HCT116 (cell line): ENCODE data around the gene SLCO2A1. TPM values are rescaled to one million over a fixed set of nuclear protein-coding genes. Genes with fewer than 3 reads are reported as not detected.

Experiments used
- ATAC-seq: fragments of 200-7000 bp; cut with Tn5 transposase; 2 replicates; pipeline ENCODE4 v1.9.1; 2020; ENCODE audit warnings: mild to moderate bottlenecking, moderate library complexity
- BruUV-seq: library from RNA; stranded (reverse); fragments of 400-500 nt; replicated peaks from 2 replicates; lab custom pipeline; 2021; lab: Mats Ljungman, UMichigan
- CTCF ChIA-PET: fragments of 300-600 bp; sonication (Branson Sonifier 250); formaldehyde crosslinking; loops from one replicate; lab custom pipeline; 2021; ENCODE audit warnings: antibody characterized with exemption; lab: Charles Lee
- POLR2A ChIA-PET: fragments of 300-600, 350-600 bp; sonication (Branson Sonifier 250); formaldehyde crosslinking; loops from one replicate; lab custom pipeline; 2021; ENCODE audit warnings: antibody characterized with exemption; lab: Charles Lee
- RAD21 ChIA-PET, 2 experiments: fragments of 300-600 bp; sonication (Branson Sonifier 250); formaldehyde crosslinking; loops; one replicate each; lab custom pipeline; 2023; ENCODE audit warnings: low total read pairs in 2 of 2; ENCODE audit not compliant: uncharacterized antibody in 2 of 2, unreplicated experiment in 2 of 2, low non-redundant PET in 1 of 2; lab: Charles Lee
- DNase-seq: peaks from one replicate; pipeline ENCODE4 v3.0.0-alpha.2; 2010; ENCODE audit warnings: low read depth, low spot score
- H2AFZ ChIP-seq: fragments of 200-600 bp; shearing (Covaris generic), sonication (generic); 2 replicates; pipeline ENCODE4 v1.6.1; 2017; ENCODE audit warnings: low read depth, mixed run types, mixed read lengths, antibody characterized with exemption, low read length; ENCODE audit not compliant: poor library complexity, severe bottlenecking
- H3K27ac ChIP-seq: 2 replicates; pipeline ENCODE4 v1.5.1; 2012; ENCODE audit warnings: low read depth, low read length
- H3K27me3 ChIP-seq: fragments of 200-600 bp; sonication (generic); 2 replicates; pipeline ENCODE4 v1.6.1; 2016; ENCODE audit warnings: mixed run types, low read length, mixed read lengths; ENCODE audit not compliant: insufficient read depth
- H3K36me3 ChIP-seq, 2 experiments: fragments of 200-500 bp in 1 of 2; fragments of 200-600 bp in 1 of 2; sonication (Bioruptor generic) in 1 of 2; sonication (generic) in 1 of 2; 2 replicates each; pipeline versions ENCODE4 v1.5.1 to v1.6.1; 2014 to 2016; ENCODE audit warnings: low read length in 2 of 2, inconsistent platforms in 1 of 2, mixed read lengths in 1 of 2, mixed run types in 1 of 2; ENCODE audit not compliant: insufficient read depth in 2 of 2, control insufficient read depth in 1 of 2
- H3K4me1 ChIP-seq, 2 experiments: fragments of 200-600 bp in 1 of 2; sonication (generic) in 1 of 2; 2 replicates each; pipeline versions ENCODE4 v1.5.1 to v1.6.1; 2012 to 2017; ENCODE audit warnings: low read length in 2 of 2, inconsistent platforms in 1 of 2, mild to moderate bottlenecking in 1 of 2, mixed read lengths in 1 of 2, mixed run types in 1 of 2, moderate library complexity in 1 of 2; ENCODE audit not compliant: insufficient read depth in 2 of 2, control insufficient read depth in 1 of 2
- H3K4me2 ChIP-seq: fragments of 200-600 bp; sonication (generic); 2 replicates; pipeline ENCODE4 v1.6.1; 2017; ENCODE audit warnings: mixed run types, low read length, mixed read lengths
- H3K4me3 ChIP-seq, 2 experiments: fragments of 200-600 bp in 1 of 2; sonication (generic) in 1 of 2; replicated peaks in 1 of 2; 2 replicates each; pipeline ENCODE4 v1.5.1; 2011 to 2016; ENCODE audit warnings: low read length in 2 of 2, control low read depth in 1 of 2, low read depth in 1 of 2, mild to moderate bottlenecking in 1 of 2, mixed read lengths in 1 of 2, mixed run types in 1 of 2
- H3K79me2 ChIP-seq: fragments of 200-600 bp; sonication (generic); 2 replicates; pipeline ENCODE4 v1.6.1; 2017; ENCODE audit warnings: mild to moderate bottlenecking, mixed run types, low read length, moderate library complexity, mixed read lengths; ENCODE audit not compliant: insufficient read depth
- H3K9ac ChIP-seq: fragments of 200-600 bp; sonication (generic); 2 replicates; pipeline ENCODE4 v1.6.1; 2016; ENCODE audit warnings: low read length, mixed read lengths
- H3K9me2 ChIP-seq: fragments of 200-600 bp; sonication (generic), shearing (Covaris generic); 2 replicates; pipeline ENCODE4 v1.6.1; 2017; ENCODE audit warnings: mixed run types, mild to moderate bottlenecking, moderate library complexity; ENCODE audit not compliant: insufficient read depth
- H3K9me3 ChIP-seq, 2 experiments: fragments of 200-500 bp in 1 of 2; fragments of 200-600 bp in 1 of 2; sonication (Bioruptor generic) in 1 of 2; sonication (generic) in 1 of 2; 2 replicates each; pipeline ENCODE4 v1.6.1; 2014 to 2017; ENCODE audit warnings: low read length in 2 of 2, mixed read lengths in 2 of 2, inconsistent platforms in 1 of 2, low read depth in 1 of 2, mild to moderate bottlenecking in 1 of 2, mixed run types in 1 of 2, moderate library complexity in 1 of 2; ENCODE audit not compliant: control insufficient read depth in 1 of 2, insufficient read depth in 1 of 2
- H4K20me1 ChIP-seq: fragments of 200-600 bp; sonication (generic), shearing (Covaris generic); 2 replicates; pipeline ENCODE4 v1.6.1; 2017; ENCODE audit warnings: mixed run types, mild to moderate bottlenecking, moderate library complexity; ENCODE audit not compliant: insufficient read depth
- CBX3 ChIP-seq: IDR thresholded peaks from 2 replicates; pipeline ENCODE4 v1.6.1; 2012; ENCODE audit warnings: low read depth
- CEBPB ChIP-seq: IDR thresholded peaks from 2 replicates; pipeline ENCODE4 v1.6.1; 2012; ENCODE audit warnings: low read depth
- EGR1 ChIP-seq: IDR thresholded peaks from 2 replicates; pipeline ENCODE4 v1.6.1; 2012; ENCODE audit warnings: low read depth
- EZH2 ChIP-seq: fragments of 200-600 bp; sonication (generic); IDR thresholded peaks from 2 replicates; pipeline ENCODE4 v1.6.1; 2017; ENCODE audit warnings: antibody characterized with exemption, mixed run types
- EZH2phosphoT487 ChIP-seq: fragments of 200-600 bp; IDR thresholded peaks from 2 replicates; pipeline ENCODE4 v1.6.1; 2018; ENCODE audit warnings: antibody characterized with exemption, borderline replicate concordance
- FOSL1 ChIP-seq: IDR thresholded peaks from 2 replicates; pipeline ENCODE4 v1.6.1; 2012; ENCODE audit warnings: low read depth
- JUND ChIP-seq: IDR thresholded peaks from 2 replicates; pipeline ENCODE4 v1.6.1; 2012
- MAX ChIP-seq: IDR thresholded peaks from 2 replicates; pipeline ENCODE4 v1.6.1; 2012
- POLR2A ChIP-seq: IDR thresholded peaks from 2 replicates; pipeline ENCODE4 v1.7.0; 2011; ENCODE audit warnings: borderline replicate concordance; ENCODE audit not compliant: insufficient read depth, insufficient read length; ENCODE audit errors: extremely low read depth
- REST ChIP-seq: IDR thresholded peaks from 2 replicates; pipeline ENCODE4 v1.6.1; 2012; ENCODE audit warnings: low read depth
- SP1 ChIP-seq: IDR thresholded peaks from 2 replicates; pipeline ENCODE4 v1.6.1; 2012; ENCODE audit warnings: low read depth
- SRF ChIP-seq: IDR thresholded peaks from 2 replicates; pipeline ENCODE4 v1.6.1; 2012; ENCODE audit warnings: low read depth
- ZFX ChIP-seq: fragments of 450-650 bp; IDR thresholded peaks from 2 replicates; pipeline ENCODE4 v1.6.1; 2017
- ZNF274 ChIP-seq: fragments of 200-500 bp; sonication (Bioruptor generic); IDR thresholded peaks from 2 replicates; pipeline ENCODE4 v1.6.1; 2014; ENCODE audit warnings: mild to moderate bottlenecking, low read depth, low read length, inconsistent platforms
- intact Hi-C: fragments of 100-400 bp; cut with micrococcal nuclease; formaldehyde crosslinking; loops from 2 replicates; pipeline ENCODE4 v1.10.0; 2022
- total RNA-seq: library from RNA; stranded (reverse); gene quantifications from one replicate; pipeline ENCODE4 v1.2.1, GENCODE V29; 2021; ENCODE audit not compliant: unreplicated experiment
- TF ChIP-seq, protein P1 (sequence below): IDR thresholded peaks from 2 replicates; pipeline ENCODE4 v1.6.1; 2012

SLCO2A1 gene
- total RNA-seq, 1 experiment from 2014 or later, result 0.52 TPM

DNA sequence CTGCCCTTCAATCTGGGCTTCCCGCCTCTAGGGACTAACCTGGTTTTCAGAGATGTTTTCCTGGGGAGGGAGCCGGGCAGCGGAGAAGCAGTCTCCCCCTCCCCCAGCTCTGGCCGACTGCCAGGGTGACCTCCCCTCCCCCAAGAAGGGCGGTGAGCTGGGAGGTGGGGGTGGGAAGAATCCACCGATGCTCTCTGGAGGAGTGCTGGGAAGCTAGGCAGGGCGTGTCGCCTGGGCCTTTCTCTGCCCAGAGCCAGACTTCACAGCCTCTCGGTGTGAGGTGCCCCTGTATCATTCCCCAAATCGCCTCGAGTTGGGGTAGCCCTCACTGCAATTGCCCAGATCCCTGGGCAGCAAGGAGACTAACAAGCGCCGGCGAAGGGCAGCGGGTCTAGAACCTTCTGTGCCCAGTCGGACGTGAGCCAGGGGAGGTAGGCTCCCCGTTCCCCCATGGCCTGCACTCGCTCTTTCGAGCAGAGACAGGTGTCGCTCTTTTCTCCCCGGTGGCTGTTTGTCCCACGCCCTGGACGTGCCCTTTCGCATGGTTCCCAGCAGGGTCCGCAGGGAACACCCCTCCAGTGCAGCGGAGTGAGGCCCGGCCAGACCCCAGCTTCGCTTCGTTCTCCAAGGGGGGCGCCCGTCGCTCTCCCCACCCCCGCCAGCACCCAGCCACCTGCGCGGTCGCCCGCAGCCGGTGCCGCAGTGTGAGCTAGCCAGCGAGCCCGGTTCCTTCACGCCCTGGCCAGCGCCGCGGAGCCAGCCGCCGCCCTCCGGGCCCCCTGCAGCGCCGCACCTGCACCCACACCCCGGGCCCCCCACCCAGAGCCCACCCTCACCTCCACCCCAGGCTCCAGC lies 135.1 kb downstream of the SLCO2A1 start:
- Histone ChIP-seq H4K20me1 (no peaks in the 10 kb centered on the region), H3K36me3 (no peaks in the 10 kb centered on the region), H3K4me3 (peak overlapping the region; percentile 71 to 84), H2AFZ (no peak overlapping the region), H3K4me2 (peak overlapping the region; percentile 97), H3K4me1 (peaks cover 6 to 10% of the 10 kb centered on the region in 2 experiments; a peak in 3 of 4 replicates), H3K27ac (no peak overlapping the region), H3K9ac (no peak overlapping the region), H3K9me2 (no peaks in the 10 kb centered on the region), H3K79me2 (no peaks in the 10 kb centered on the region), H3K27me3 (no peaks in the 10 kb centered on the region), H3K9me3 (no peaks in the 10 kb centered on the region)
- ChIA-PET POLR2A (no interaction called here), RAD21 (no interaction called here), CTCF (no interaction called here)
- TF ChIP-seq CBX3 (no peak), CEBPB (no peak)
- DNase-seq (no peak), ATAC-seq (peak; percentile 44)
- intact Hi-C loops, result no loop called here
- BruUV-seq, result no TSS peak

- Histone ChIP-seq H3K4me2 (peak overlapping the region; percentile 97; the same call in 1 of the 2 replicates), H3K9me3 (no peaks in the 10 kb centered on the region), H3K36me3 (no peaks in the 10 kb centered on the region), H3K79me2 (no peaks in the 10 kb centered on the region), H3K9me2 (no peaks in the 10 kb centered on the region), H3K27me3 (no peaks in the 10 kb centered on the region), H2AFZ (no peak overlapping the region), H3K4me1 (peaks cover 6 to 10% of the 10 kb centered on the region in 2 experiments; a peak in 3 of 4 replicates), H3K4me3 (no peak overlapping the region), H3K9ac (no peak overlapping the region), H4K20me1 (no peaks in the 10 kb centered on the region), H3K27ac (no peak overlapping the region)
- BruUV-seq, result no TSS peak
- ChIA-PET POLR2A (no interaction called here), RAD21 (no interaction called here), CTCF (no interaction called here)
- ATAC-seq, result no peak
- DNase-seq, result no peak
- intact Hi-C loops, result no loop called here
- no peak for TF ChIP-seq MAX
- TF ChIP-seq, protein P1, sequence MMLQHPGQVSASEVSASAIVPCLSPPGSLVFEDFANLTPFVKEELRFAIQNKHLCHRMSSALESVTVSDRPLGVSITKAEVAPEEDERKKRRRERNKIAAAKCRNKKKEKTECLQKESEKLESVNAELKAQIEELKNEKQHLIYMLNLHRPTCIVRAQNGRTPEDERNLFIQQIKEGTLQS, result no peak
- TF ChIP-seq FOSL1, result no peak
- TF ChIP-seq REST, result no peak
- TF ChIP-seq SRF, result no peak
- no peak for TF ChIP-seq SP1
- TF ChIP-seq EGR1, result no peak
- TF ChIP-seq JUND, result no peak
- TF ChIP-seq EZH2, result no peak
- TF ChIP-seq POLR2A, result no peak
- TF ChIP-seq ZFX, result no peak
- TF ChIP-seq ZNF274, result no peak
- TF ChIP-seq EZH2phosphoT487, result no peak
- TF ChIP-seq CEBPB, result no peak
- no peak for TF ChIP-seq CBX3
Observed at GRCh38 chr3:133893683-133894352, 135.9 kb downstream of the SLCO2A1 start.
